Activated T-cell treated with anti-CD3 and anti-CD28 coated beads, Interleukin-2, amount 50 U/mL, for 24 hours (primary cell): ENCODE measurements around the gene UBR1.
A peak's percentile ranks its signal among the peaks of the same experiment; 100 is the strongest.

Source experiments
- DNase-seq: peaks from one replicate; pipeline ENCODE4 v3.0.0-alpha.2; 2020
- H3K27ac Mint-ChIP-seq: 2 replicates; pipeline ENCODE4 v1.8.0; 2020; ENCODE audit warnings: mild to moderate bottlenecking, mixed read lengths
- H3K27me3 Mint-ChIP-seq: 2 replicates; pipeline ENCODE4 v1.8.0; 2020; ENCODE audit warnings: mixed read lengths
- H3K36me3 Mint-ChIP-seq: 2 replicates; pipeline ENCODE4 v1.8.0; 2020; ENCODE audit warnings: low read depth, mixed read lengths
- H3K4me1 Mint-ChIP-seq: 2 replicates; pipeline ENCODE4 v1.8.0; 2020; ENCODE audit warnings: low read depth, mixed read lengths
- H3K4me3 Mint-ChIP-seq: 2 replicates; pipeline ENCODE4 v1.8.0; 2020; ENCODE audit warnings: mild to moderate bottlenecking, moderate library complexity, mixed read lengths
- H3K9me3 Mint-ChIP-seq: 2 replicates; pipeline ENCODE4 v1.8.0; 2020; ENCODE audit warnings: mixed read lengths

Gene UBR1

GRCh38 chr15:43096411-43096810, 9.4 kb downstream of the UBR1 start:
- Mint-ChIP-seq H3K27me3 (no peaks in the 10 kb centered on the region), H3K9me3 (no peaks in the 10 kb centered on the region), H3K4me3 (no peak overlapping the region), H3K36me3 (peaks cover 80% of the 10 kb centered on the region), H3K27ac (peak overlapping the region; percentile 12), H3K4me1 (peaks cover 66% of the 10 kb centered on the region)
- no peak for DNase-seq

- Mint-ChIP-seq H3K36me3 (peaks cover 78% of the 10 kb centered on the region), H3K4me1 (peaks cover 62% of the 10 kb centered on the region), H3K9me3 (no peaks in the 10 kb centered on the region), H3K27me3 (no peaks in the 10 kb centered on the region), H3K4me3 (no peak overlapping the region), H3K27ac (no peak overlapping the region)
- no peak for DNase-seq
These were observed 10.0 kb downstream of the UBR1 start for GRCh38 chr15:43095708-43096347.

- peaks cover 75% of the 10 kb centered on the region for H3K36me3 Mint-ChIP-seq
- no peaks in the 10 kb centered on the region for H3K9me3 Mint-ChIP-seq
- no peaks in the 10 kb centered on the region for H3K27me3 Mint-ChIP-seq
- no peak for DNase-seq
- H3K4me3 Mint-ChIP-seq, result no peak overlapping the region
- peaks cover 61% of the 10 kb centered on the region for H3K4me1 Mint-ChIP-seq
- no peak overlapping the region for H3K27ac Mint-ChIP-seq
These were observed 10.6 kb downstream of the UBR1 start for GRCh38 chr15:43095243-43095642.

GRCh38 chr15:43094416-43095030, 11.3 kb downstream of the UBR1 start:
- no peak overlapping the region for H3K4me3 Mint-ChIP-seq
- no peaks in the 10 kb centered on the region for H3K27me3 Mint-ChIP-seq
- DNase-seq, result no peak
- peaks cover 59% of the 10 kb centered on the region for H3K4me1 Mint-ChIP-seq
- H3K27ac Mint-ChIP-seq, result no peak overlapping the region
- no peaks in the 10 kb centered on the region for H3K9me3 Mint-ChIP-seq
- peaks cover 72% of the 10 kb centered on the region for H3K36me3 Mint-ChIP-seq

GRCh38 chr15:43093026-43093425, 12.8 kb downstream of the UBR1 start:
- no peak overlapping the region for H3K4me3 Mint-ChIP-seq
- no peak overlapping the region for H3K27ac Mint-ChIP-seq

GRCh38 chr15:43091859-43092258, 14.0 kb downstream of the UBR1 start:
- H3K27me3 Mint-ChIP-seq, result no peaks in the 10 kb centered on the region
- H3K4me3 Mint-ChIP-seq, result no peak overlapping the region
- peaks cover 48% of the 10 kb centered on the region for H3K4me1 Mint-ChIP-seq
- H3K9me3 Mint-ChIP-seq, result no peaks in the 10 kb centered on the region
- no peak overlapping the region for H3K27ac Mint-ChIP-seq
- DNase-seq, result no peak
- peaks cover 63% of the 10 kb centered on the region for H3K36me3 Mint-ChIP-seq

More at GRCh38 chr15:43093026-43093425, 12.8 kb downstream of the UBR1 start:
- Mint-ChIP-seq H3K9me3 (no peaks in the 10 kb centered on the region), H3K36me3 (peaks cover 71% of the 10 kb centered on the region), H3K4me1 (peaks cover 56% of the 10 kb centered on the region), H3K27me3 (no peaks in the 10 kb centered on the region)
- DNase-seq, result no peak

- Mint-ChIP-seq H3K27ac (no peak overlapping the region), H3K27me3 (no peaks in the 10 kb centered on the region), H3K36me3 (peaks cover 65% of the 10 kb centered on the region), H3K9me3 (no peaks in the 10 kb centered on the region), H3K4me3 (no peak overlapping the region), H3K4me1 (peaks cover 30% of the 10 kb centered on the region)
- no peak for DNase-seq
These were observed 19.3 kb downstream of the UBR1 start for GRCh38 chr15:43086551-43086950.

- Mint-ChIP-seq H3K27me3 (no peaks in the 10 kb centered on the region), H3K4me3 (no peak overlapping the region), H3K4me1 (peaks cover 29% of the 10 kb centered on the region), H3K27ac (peak overlapping the region; percentile 41), H3K36me3 (peaks cover 68% of the 10 kb centered on the region), H3K9me3 (no peaks in the 10 kb centered on the region)
- no peak for DNase-seq
These were observed 19.9 kb downstream of the UBR1 start for GRCh38 chr15:43085921-43086320.

GRCh38 chr15:43082509-43082908, 23.3 kb downstream of the UBR1 start:
- H3K9me3 Mint-ChIP-seq, result no peaks in the 10 kb centered on the region
- DNase-seq, result no peak
- no peak overlapping the region for H3K27ac Mint-ChIP-seq
- H3K27me3 Mint-ChIP-seq, result no peaks in the 10 kb centered on the region
- peaks cover 24% of the 10 kb centered on the region for H3K4me1 Mint-ChIP-seq
- no peak overlapping the region for H3K4me3 Mint-ChIP-seq
- H3K36me3 Mint-ChIP-seq, result peaks cover 73% of the 10 kb centered on the region

GRCh38 chr15:43081283-43081682, 24.6 kb downstream of the UBR1 start:
- no peak for DNase-seq
- Mint-ChIP-seq H3K4me1 (peaks cover 18% of the 10 kb centered on the region), H3K9me3 (no peaks in the 10 kb centered on the region), H3K36me3 (peaks cover 67% of the 10 kb centered on the region), H3K27me3 (no peaks in the 10 kb centered on the region), H3K4me3 (no peak overlapping the region), H3K27ac (no peak overlapping the region)

- no peak for DNase-seq
- Mint-ChIP-seq H3K9me3 (no peaks in the 10 kb centered on the region), H3K27ac (no peak overlapping the region), H3K4me1 (peaks cover 6% of the 10 kb centered on the region), H3K27me3 (no peaks in the 10 kb centered on the region), H3K4me3 (no peak overlapping the region), H3K36me3 (peaks cover 90% of the 10 kb centered on the region)
These were observed 34.4 kb downstream of the UBR1 start for GRCh38 chr15:43071451-43071850.

GRCh38 chr15:43070893-43071292, 34.9 kb downstream of the UBR1 start:
- Mint-ChIP-seq H3K9me3 (no peaks in the 10 kb centered on the region), H3K4me3 (no peak overlapping the region), H3K36me3 (peaks cover 92% of the 10 kb centered on the region), H3K27ac (no peak overlapping the region), H3K4me1 (peaks cover 6% of the 10 kb centered on the region), H3K27me3 (no peaks in the 10 kb centered on the region)
- no peak for DNase-seq

GRCh38 chr15:43070249-43070648, 35.6 kb downstream of the UBR1 start:
- H3K27me3 Mint-ChIP-seq, result no peaks in the 10 kb centered on the region
- peaks cover 95% of the 10 kb centered on the region for H3K36me3 Mint-ChIP-seq
- H3K4me1 Mint-ChIP-seq, result peaks cover 6% of the 10 kb centered on the region
- H3K4me3 Mint-ChIP-seq, result no peak overlapping the region
- H3K27ac Mint-ChIP-seq, result no peak overlapping the region
- H3K9me3 Mint-ChIP-seq, result no peaks in the 10 kb centered on the region
- no peak for DNase-seq

- Mint-ChIP-seq H3K27me3 (no peaks in the 10 kb centered on the region), H3K4me3 (no peak overlapping the region), H3K36me3 (peaks cover 86% of the 10 kb centered on the region), H3K27ac (peak overlapping the region; percentile 75), H3K9me3 (no peaks in the 10 kb centered on the region), H3K4me1 (peaks cover 6% of the 10 kb centered on the region)
- DNase-seq, result no peak
These were observed 37.9 kb downstream of the UBR1 start for GRCh38 chr15:43067717-43068461.

- Mint-ChIP-seq H3K36me3 (peaks cover 97% of the 10 kb centered on the region), H3K4me3 (no peak overlapping the region), H3K9me3 (no peaks in the 10 kb centered on the region), H3K27ac (no peak overlapping the region), H3K27me3 (no peaks in the 10 kb centered on the region), H3K4me1 (no peaks in the 10 kb centered on the region)
- DNase-seq, result no peak
These were observed 49.1 kb downstream of the UBR1 start for GRCh38 chr15:43056696-43057095.
